Measurements from ENCODE around the gene KIF18B. TPM values are rescaled to one million over a fixed set of nuclear protein-coding genes. Genes with fewer than 3 reads are reported as not detected.

Gene KIF18B
- total RNA-seq, 2 experiments from 2014 or later, result 42.2 to 126 TPM

DNA sequence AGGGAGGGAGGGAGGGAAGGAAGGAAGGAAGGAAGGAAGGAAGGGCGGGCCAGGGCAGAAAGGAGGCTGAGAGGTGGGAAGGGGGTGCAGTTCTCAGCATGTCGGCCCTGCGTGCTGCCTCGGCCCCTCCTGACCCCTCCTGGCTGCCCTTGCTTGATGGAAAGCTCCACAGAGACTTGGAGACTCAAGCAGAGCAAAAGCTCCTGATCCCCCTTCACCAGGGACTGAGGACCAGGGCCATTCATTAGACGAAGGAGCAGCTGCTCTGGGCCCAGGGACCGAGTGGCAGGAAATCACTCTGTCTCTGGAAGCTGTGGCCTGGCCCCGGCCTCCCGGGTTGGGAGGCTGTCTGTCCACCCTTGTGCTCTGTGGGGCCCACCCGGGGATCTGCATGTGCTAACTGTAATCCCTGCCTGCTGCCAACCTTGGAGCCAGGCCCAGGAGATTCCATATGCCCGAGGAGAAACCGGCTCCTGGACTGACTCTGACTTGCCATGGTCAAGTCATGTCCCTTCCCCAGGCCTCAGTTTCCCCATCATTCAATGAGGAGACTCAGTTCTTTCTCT lies 47.9 kb upstream of the KIF18B start:
- Histone ChIP-seq H3K9me3 (ENCODE audit: low read length) (0 out of 2 replicates have a peak, but pooled peaks cover 4% of the 10 kb centered on the region), H3K36me3 (ENCODE audit: insufficient read depth, low read length) (no peaks in the 10 kb centered on the region), H3K79me2 (ENCODE audit: insufficient read depth, low read depth, low read length) (no peaks in the 10 kb centered on the region), H3K27ac (ENCODE audit: low read depth, low read length, poor library complexity, severe bottlenecking) (no peak overlapping the region), H2AFZ (ENCODE audit: low read length) (no peak overlapping the region), H3K4me2 (ENCODE audit: low read length) (no peak overlapping the region), H3K4me3 (ENCODE audit: low read depth, low read length, poor library complexity, severe bottlenecking) (no peak overlapping the region), H3K4me1 (ENCODE audit: insufficient read depth, low read length, poor library complexity, severe bottlenecking) (no peaks in the 10 kb centered on the region), H3K9me2 (ENCODE audit: insufficient read depth, low read length) (no peaks in the 10 kb centered on the region), H4K20me1 (ENCODE audit: insufficient read depth, low read length) (no peaks in the 10 kb centered on the region)
- BruUV-seq (replicated peaks), result no TSS peak
- intact Hi-C loops (cut with micrococcal nuclease; ENCODE audit: unreplicated experiment), result no loop called here
- ChIA-PET CTCF (ENCODE audit: unreplicated experiment) (no interaction called here), POLR2A (no interaction called here)
- no peak for DNase-seq (ENCODE audit: low spot score)
- TF ChIP-seq, protein P1, sequence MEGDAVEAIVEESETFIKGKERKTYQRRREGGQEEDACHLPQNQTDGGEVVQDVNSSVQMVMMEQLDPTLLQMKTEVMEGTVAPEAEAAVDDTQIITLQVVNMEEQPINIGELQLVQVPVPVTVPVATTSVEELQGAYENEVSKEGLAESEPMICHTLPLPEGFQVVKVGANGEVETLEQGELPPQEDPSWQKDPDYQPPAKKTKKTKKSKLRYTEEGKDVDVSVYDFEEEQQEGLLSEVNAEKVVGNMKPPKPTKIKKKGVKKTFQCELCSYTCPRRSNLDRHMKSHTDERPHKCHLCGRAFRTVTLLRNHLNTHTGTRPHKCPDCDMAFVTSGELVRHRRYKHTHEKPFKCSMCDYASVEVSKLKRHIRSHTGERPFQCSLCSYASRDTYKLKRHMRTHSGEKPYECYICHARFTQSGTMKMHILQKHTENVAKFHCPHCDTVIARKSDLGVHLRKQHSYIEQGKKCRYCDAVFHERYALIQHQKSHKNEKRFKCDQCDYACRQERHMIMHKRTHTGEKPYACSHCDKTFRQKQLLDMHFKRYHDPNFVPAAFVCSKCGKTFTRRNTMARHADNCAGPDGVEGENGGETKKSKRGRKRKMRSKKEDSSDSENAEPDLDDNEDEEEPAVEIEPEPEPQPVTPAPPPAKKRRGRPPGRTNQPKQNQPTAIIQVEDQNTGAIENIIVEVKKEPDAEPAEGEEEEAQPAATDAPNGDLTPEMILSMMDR (conservative IDR thresholded peaks at IDR 0.05; ENCODE audit: low read length), result no peak
- no peak for TF ChIP-seq EZH2phosphoT487 (IDR thresholded peaks at IDR 0.05; ENCODE audit: borderline replicate concordance, low read depth, low read length)

DNA sequence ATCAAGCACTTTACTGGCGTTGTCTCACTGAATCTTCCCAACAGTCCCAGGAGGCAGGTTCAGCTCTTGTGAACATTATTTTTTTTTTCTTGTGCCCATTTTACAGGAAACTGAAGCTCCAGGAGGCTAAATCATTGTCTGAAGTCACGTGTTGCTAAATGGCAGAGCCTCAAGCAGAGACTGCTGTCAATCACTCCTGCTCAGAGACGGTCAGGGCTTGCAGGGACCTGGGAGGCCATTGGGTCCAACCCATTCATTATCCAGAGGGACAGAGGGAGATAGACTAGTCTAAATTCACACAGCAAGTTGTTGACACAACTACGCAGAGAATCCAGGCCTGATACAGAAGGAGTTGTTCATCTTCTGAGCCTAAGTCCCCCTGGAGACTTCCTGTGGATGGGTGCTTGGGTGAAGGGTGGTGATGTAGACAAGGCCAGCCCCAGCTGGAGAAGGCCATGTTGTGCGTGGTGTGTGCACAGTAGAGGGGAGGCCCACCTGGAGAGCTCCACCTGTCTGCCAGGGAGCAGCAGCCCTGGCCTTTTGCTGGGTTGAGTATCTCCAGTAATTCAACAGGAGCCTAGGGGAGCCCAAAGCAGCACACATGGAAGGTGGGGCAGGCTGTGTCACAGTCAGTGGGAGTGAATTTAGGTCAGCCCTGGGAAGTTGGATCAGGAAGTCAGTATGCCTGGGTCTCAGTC lies 44.8 kb upstream of the KIF18B start:
- Histone ChIP-seq H3K4me1 (ENCODE audit: insufficient read depth, low read length, poor library complexity, severe bottlenecking) (no peaks in the 10 kb centered on the region), H3K9me2 (ENCODE audit: insufficient read depth, low read length) (no peaks in the 10 kb centered on the region), H3K9me3 (ENCODE audit: low read length) (no peaks in the 10 kb centered on the region), H3K27ac (ENCODE audit: low read depth, low read length, poor library complexity, severe bottlenecking) (no peak overlapping the region), H3K79me2 (ENCODE audit: insufficient read depth, low read depth, low read length) (no peaks in the 10 kb centered on the region), H3K36me3 (ENCODE audit: insufficient read depth, low read length) (no peaks in the 10 kb centered on the region), H3K4me3 (ENCODE audit: low read depth, low read length, poor library complexity, severe bottlenecking) (no peak overlapping the region), H2AFZ (ENCODE audit: low read length) (no peak overlapping the region), H3K4me2 (ENCODE audit: low read length) (no peak overlapping the region), H4K20me1 (ENCODE audit: insufficient read depth, low read length) (no peaks in the 10 kb centered on the region)
- BruUV-seq (replicated peaks), result no TSS peak
- POLR2A ChIA-PET, result no interaction called here
- CTCF ChIA-PET (ENCODE audit: unreplicated experiment), result no interaction called here
- intact Hi-C loops (cut with micrococcal nuclease; ENCODE audit: unreplicated experiment), result no loop called here
- TF ChIP-seq EZH2phosphoT487 (IDR thresholded peaks at IDR 0.05; ENCODE audit: borderline replicate concordance, low read depth, low read length), result no peak
- TF ChIP-seq, protein P1 (conservative IDR thresholded peaks at IDR 0.05; ENCODE audit: low read length), result no peak
- DNase-seq (ENCODE audit: low spot score), result no peak

DNA sequence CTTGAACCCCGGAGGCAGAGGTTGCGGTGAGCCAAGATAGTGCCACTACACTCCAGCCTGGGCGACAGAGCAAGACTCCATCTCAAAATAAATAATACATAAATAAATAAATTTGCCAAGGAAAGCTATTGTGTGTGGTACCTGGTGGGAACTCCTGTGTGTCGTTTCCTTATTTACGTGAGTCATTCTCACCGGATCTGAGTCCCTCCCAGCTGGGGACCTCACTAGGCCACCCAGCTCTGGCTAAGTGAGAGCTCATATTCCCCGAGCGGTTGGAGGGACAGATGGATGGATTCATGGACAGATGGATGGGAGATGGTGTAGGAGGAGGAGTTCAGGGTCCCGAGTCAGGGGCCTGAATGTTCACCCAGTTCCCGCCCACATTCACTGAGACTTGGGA lies 43.4 kb upstream of the KIF18B start:
- no peak for DNase-seq (ENCODE audit: low spot score)
- ChIA-PET POLR2A (no interaction called here), CTCF (ENCODE audit: unreplicated experiment) (interaction anchor here (0.5 kb wide), 1 partner anchor 57 kb away, joined by 6 read pairs; no protein-coding TSS in a partner anchor)
- no peaks in the 10 kb centered on the region for H3K4me1 ChIP-seq (ENCODE audit: insufficient read depth, low read length, poor library complexity, severe bottlenecking)
- H3K9me2 ChIP-seq (ENCODE audit: insufficient read depth, low read length), result no peaks in the 10 kb centered on the region
- H3K4me2 ChIP-seq (ENCODE audit: low read length), result no peak overlapping the region
- no TSS peak for BruUV-seq (replicated peaks)
- no peak overlapping the region for H3K27ac ChIP-seq (ENCODE audit: low read depth, low read length, poor library complexity, severe bottlenecking)
- TF ChIP-seq, protein P1 (conservative IDR thresholded peaks at IDR 0.05; ENCODE audit: low read length), result no peak
- TF ChIP-seq EZH2phosphoT487 (IDR thresholded peaks at IDR 0.05; ENCODE audit: borderline replicate concordance, low read depth, low read length), result no peak
- no peak overlapping the region for H2AFZ ChIP-seq (ENCODE audit: low read length)
- H3K4me3 ChIP-seq (ENCODE audit: low read depth, low read length, poor library complexity, severe bottlenecking), result no peak overlapping the region
- no peaks in the 10 kb centered on the region for H3K36me3 ChIP-seq (ENCODE audit: insufficient read depth, low read length)
- intact Hi-C loops (cut with micrococcal nuclease; ENCODE audit: unreplicated experiment), result no loop called here
- no peaks in the 10 kb centered on the region for H3K9me3 ChIP-seq (ENCODE audit: low read length)
- no peaks in the 10 kb centered on the region for H3K79me2 ChIP-seq (ENCODE audit: insufficient read depth, low read depth, low read length)
- H4K20me1 ChIP-seq (ENCODE audit: insufficient read depth, low read length), result no peaks in the 10 kb centered on the region

Data from OCI-LY7 (cell line).